ENCODE data around the gene SMCO2. TPM values are rescaled to one million over a fixed set of nuclear protein-coding genes. Genes with fewer than 3 reads are reported as not detected.

SMCO2 gene
- total RNA-seq, 1 donor from 2014 or later = 0.46 TPM

GRCh38 chr12:27462151-27462694 lies 15.7 kb downstream of the SMCO2 start:
- Mint-ChIP-seq H3K36me3 (ENCODE audit: low read depth, unreplicated experiment) (no peaks in the 10 kb centered on the region), H3K9me3 (ENCODE audit: unreplicated experiment) (no peaks in the 10 kb centered on the region), H3K27ac (ENCODE audit: unreplicated experiment) (no peak overlapping the region), H3K4me3 (ENCODE audit: unreplicated experiment) (no peak overlapping the region), H3K27me3 (ENCODE audit: unreplicated experiment) (peaks cover 3% of the 10 kb centered on the region), H3K4me1 (ENCODE audit: unreplicated experiment) (peaks cover 27% of the 10 kb centered on the region)
- TF ChIP-seq CTCF (IDR thresholded peaks at IDR 0.05; ENCODE audit: unreplicated experiment) = no peak
- no peak for DNase-seq (ENCODE audit: low spot score)

- Mint-ChIP-seq H3K4me1 (ENCODE audit: unreplicated experiment) (peaks cover 27% of the 10 kb centered on the region), H3K36me3 (ENCODE audit: low read depth, unreplicated experiment) (no peaks in the 10 kb centered on the region), H3K27me3 (ENCODE audit: unreplicated experiment) (peaks cover 3% of the 10 kb centered on the region), H3K4me3 (ENCODE audit: unreplicated experiment) (no peak overlapping the region), H3K9me3 (ENCODE audit: unreplicated experiment) (no peaks in the 10 kb centered on the region), H3K27ac (ENCODE audit: unreplicated experiment) (no peak overlapping the region)
- DNase-seq (ENCODE audit: low spot score) = no peak
- TF ChIP-seq CTCF (IDR thresholded peaks at IDR 0.05; ENCODE audit: unreplicated experiment) = no peak
Observed at GRCh38 chr12:27462851-27463250, 16.3 kb downstream of the SMCO2 start.

GRCh38 chr12:27463511-27464219 lies 17.1 kb downstream of the SMCO2 start:
- Mint-ChIP-seq H3K27ac (ENCODE audit: unreplicated experiment) (no peak overlapping the region), H3K4me1 (ENCODE audit: unreplicated experiment) (peaks cover 27% of the 10 kb centered on the region), H3K36me3 (ENCODE audit: low read depth, unreplicated experiment) (no peaks in the 10 kb centered on the region), H3K9me3 (ENCODE audit: unreplicated experiment) (no peaks in the 10 kb centered on the region), H3K4me3 (ENCODE audit: unreplicated experiment) (no peak overlapping the region), H3K27me3 (ENCODE audit: unreplicated experiment) (peaks cover 3% of the 10 kb centered on the region)
- no peak for DNase-seq (ENCODE audit: low spot score)
- TF ChIP-seq CTCF (IDR thresholded peaks at IDR 0.05; ENCODE audit: unreplicated experiment) = no peak

- H3K27me3 Mint-ChIP-seq (ENCODE audit: unreplicated experiment) = peaks cover 3% of the 10 kb centered on the region
- no peaks in the 10 kb centered on the region for H3K36me3 Mint-ChIP-seq (ENCODE audit: low read depth, unreplicated experiment)
- peaks cover 27% of the 10 kb centered on the region for H3K4me1 Mint-ChIP-seq (ENCODE audit: unreplicated experiment)
- no peak for DNase-seq (ENCODE audit: low spot score)
- no peak for TF ChIP-seq CTCF (IDR thresholded peaks at IDR 0.05; ENCODE audit: unreplicated experiment)
- H3K4me3 Mint-ChIP-seq (ENCODE audit: unreplicated experiment) = no peak overlapping the region
- no peaks in the 10 kb centered on the region for H3K9me3 Mint-ChIP-seq (ENCODE audit: unreplicated experiment)
- H3K27ac Mint-ChIP-seq (ENCODE audit: unreplicated experiment) = no peak overlapping the region
Observed at GRCh38 chr12:27464220-27464554, 17.7 kb downstream of the SMCO2 start.

GRCh38 chr12:27467641-27468040 lies 21.1 kb downstream of the SMCO2 start:
- Mint-ChIP-seq H3K36me3 (ENCODE audit: low read depth, unreplicated experiment) (no peaks in the 10 kb centered on the region), H3K4me3 (ENCODE audit: unreplicated experiment) (no peak overlapping the region), H3K9me3 (ENCODE audit: unreplicated experiment) (no peaks in the 10 kb centered on the region), H3K4me1 (ENCODE audit: unreplicated experiment) (peaks cover 14% of the 10 kb centered on the region), H3K27ac (ENCODE audit: unreplicated experiment) (no peak overlapping the region), H3K27me3 (ENCODE audit: unreplicated experiment) (peaks cover 3% of the 10 kb centered on the region)
- no peak for TF ChIP-seq CTCF (IDR thresholded peaks at IDR 0.05; ENCODE audit: unreplicated experiment)
- no peak for DNase-seq (ENCODE audit: low spot score)
